HG02970 (cell line): ENCODE measurements around the gene SOX18.

Experiments used
- ATAC-seq: cut with Tn5 transposase; IDR thresholded peaks from one replicate; pipeline ENCODE4 v1.9.1; 2021; ENCODE audit warnings: mild to moderate bottlenecking, moderate library complexity, moderate number of reproducible peaks; ENCODE audit not compliant: unreplicated experiment, low FRiP score

Gene SOX18

DNA sequence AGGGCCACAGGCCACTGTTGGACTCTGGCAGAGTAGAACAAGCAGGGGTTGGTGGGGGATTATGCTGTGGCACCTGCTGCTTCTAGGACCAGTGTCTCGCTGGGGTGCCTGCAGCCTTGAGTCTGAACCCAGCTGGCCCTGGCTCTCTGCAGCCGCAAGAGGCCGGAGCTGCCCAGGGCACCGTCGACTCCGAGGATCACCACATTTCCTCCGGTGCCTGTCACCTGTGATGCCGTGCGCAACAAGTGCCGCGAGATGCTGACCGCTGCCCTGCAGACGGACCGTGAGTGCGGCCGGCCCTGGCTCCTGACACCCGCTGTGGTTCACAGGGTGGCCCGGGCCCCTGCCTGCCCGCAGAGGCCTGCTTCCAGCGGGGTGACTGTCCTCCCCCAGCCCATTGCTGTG, 19.8 kb upstream of the SOX18 start:
- no peak for ATAC-seq

- no peak for ATAC-seq
Measured at GRCh38 chr20:64068386-64069208, 19.2 kb upstream of the SOX18 start.

- ATAC-seq = no peak
Measured at GRCh38 chr20:64067733-64068307, 18.4 kb upstream of the SOX18 start.

DNA sequence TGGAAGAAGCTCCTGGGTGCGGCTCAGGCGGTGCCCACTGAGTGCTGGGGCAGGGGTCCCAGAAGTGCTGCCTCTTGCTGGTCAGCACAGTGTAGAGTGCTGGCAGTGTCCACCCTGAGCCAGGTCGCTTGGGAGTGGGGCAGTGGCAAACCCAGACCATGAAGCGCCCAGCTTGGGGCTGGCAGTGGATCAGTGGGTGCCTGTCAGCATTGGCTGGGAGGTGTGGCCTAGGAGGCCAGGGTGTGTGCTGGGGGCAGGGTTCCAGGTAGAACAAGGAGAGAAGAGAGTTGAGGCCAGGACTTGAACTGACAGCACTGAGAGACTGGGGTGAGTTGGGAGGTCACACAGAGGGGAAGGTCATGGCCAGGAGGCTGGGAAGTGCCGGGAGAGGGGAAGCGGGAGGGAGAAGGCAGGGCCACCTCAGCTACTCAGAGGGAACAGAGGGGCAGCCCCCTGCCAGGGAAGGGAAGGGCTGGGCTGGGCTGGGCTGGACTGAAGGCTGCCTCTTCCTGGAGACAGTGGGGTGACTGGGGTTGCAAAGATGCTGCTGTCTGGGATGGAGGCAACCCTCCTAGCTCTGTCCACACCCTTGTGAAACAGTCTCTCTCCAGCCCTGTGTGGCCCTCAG, 17.7 kb upstream of the SOX18 start:
- ATAC-seq = no peak

GRCh38 chr20:64065974-64066343, 16.5 kb upstream of the SOX18 start:
- no peak for ATAC-seq

DNA sequence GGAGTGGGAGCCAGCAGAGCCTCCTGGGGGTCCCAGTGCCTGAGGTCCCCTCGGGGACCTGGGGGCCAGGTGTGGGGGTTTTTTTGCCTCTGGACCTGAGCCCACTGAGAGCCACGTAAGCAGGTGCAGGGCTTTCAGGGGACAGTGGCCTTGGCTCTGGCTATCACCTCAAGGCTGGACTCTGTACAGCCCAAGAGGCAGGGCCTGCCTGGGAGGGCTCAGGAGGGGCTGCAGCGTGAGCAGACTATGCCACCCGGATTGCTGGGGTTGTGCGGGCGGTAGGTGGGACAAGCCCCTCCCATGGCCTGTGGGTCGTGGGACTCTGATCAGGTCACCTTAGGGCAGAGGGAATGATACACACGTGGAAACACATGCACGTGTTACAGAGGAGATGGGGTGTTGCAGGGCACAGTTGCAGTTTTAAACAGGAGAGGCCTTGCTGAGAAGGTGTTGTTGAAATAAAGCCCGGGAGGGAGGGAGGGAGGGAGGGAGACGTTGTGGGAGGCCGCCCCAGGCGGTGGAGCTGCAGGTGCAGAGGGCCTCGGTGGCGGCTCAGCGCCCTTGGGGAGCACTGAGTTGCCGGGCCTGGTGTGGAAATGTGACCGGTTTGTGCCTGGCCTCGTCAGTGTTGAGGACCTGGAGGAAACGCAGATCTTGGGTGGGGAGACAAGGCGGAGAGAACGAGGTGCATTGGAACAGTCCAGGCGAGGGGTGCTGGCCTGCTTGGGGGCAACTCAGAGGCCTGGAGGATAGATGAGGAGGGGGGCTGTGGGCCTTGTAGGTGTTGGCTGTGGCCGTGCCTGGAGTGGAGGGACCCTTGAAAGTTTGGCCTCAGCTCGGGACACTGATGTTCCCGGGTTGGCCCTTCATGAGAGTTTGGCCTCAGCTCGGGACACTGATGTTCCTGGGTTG, 15.9 kb upstream of the SOX18 start:
- ATAC-seq = no peak

DNA sequence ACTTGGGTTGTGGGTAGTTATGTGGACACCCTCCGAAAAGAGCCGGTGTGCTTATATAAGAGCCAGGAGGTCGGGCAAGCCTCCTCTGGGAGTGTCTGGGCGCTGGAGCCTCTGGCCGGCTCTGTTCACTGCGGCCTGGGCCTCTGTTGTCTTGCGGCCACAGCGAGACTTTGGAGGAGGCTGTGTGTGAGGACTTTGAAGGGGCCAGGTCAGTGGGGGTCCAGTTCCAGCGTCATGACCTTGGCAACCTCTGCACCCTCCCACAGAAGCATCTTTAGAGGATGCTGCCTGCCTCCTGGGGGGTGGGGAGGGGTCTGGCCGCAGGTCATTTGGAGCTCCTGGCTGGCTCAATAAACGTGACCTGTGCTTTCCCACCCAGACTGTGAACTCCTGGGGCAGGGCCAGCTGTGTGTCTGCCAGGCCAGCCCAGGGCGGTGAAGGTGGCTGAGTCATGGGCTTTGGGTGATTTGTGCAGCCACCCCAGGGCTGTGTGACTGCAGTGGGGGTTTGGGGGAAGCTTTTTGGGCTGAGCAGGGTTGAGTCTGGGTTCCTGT, 14.8 kb upstream of the SOX18 start:
- no peak for ATAC-seq

GRCh38 chr20:64063389-64064144, 14.1 kb upstream of the SOX18 start:
- ATAC-seq = peak; percentile 7

- ATAC-seq = peak; percentile 90
Measured at GRCh38 chr20:64062596-64063388, 13.4 kb upstream of the SOX18 start, which contains the start of gene TCEA2. Gene TCEA2 (plus strand): TSS chr20:64063198. CDS start chr20:64063313, 115 bp downstream.

GRCh38 chr20:64062276-64062595, 12.8 kb upstream of the SOX18 start:
- no peak for ATAC-seq

GRCh38 chr20:64058536-64058935, 9.1 kb upstream of the SOX18 start:
- no peak for ATAC-seq

DNA sequence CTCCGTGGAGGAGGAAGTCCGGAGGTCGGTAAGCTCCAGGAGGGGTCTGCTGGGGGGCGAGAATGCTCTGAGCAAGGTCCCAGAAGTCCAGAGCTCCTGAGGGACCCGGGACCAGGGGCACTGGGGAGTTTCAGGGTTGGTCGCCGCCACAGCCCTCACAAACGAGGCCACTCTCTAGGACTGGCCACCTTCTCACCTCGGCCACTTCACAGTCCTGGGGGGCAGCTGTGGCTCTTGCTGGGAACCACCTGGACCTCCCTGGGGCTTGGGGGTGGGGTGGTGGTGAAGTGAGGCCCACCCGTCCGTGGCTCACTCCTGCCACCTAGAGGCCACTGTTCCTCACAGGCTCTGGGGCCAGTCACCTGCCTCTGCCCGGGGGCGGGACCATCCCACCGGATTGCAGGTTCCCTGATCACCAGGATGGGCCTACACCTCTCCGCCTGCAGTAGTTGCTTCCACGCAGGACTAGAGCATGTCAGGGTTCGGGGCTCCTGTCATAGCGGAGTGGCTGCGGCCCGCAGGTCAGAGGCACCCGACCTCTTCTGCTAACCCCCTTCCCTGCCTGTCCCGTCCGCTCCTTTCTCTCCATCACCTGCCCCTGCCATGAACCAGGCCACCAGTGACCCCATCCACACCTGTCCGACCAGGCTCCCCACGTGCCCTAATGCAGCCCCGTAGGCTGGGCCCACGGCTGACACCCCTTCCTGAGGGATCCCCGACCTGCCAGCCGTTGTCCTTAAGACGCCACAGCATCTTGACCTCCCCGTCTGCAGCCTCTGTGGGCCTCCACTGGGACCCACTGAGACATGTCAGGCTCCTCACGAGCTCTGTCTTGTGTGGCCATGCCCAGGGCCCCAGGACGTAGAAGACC, 8.4 kb upstream of the SOX18 start:
- no peak for ATAC-seq

GRCh38 chr20:64056889-64057627, 7.6 kb upstream of the SOX18 start:
- no peak for ATAC-seq

GRCh38 chr20:64056639-64056888, 7.1 kb upstream of the SOX18 start:
- ATAC-seq = no peak

DNA sequence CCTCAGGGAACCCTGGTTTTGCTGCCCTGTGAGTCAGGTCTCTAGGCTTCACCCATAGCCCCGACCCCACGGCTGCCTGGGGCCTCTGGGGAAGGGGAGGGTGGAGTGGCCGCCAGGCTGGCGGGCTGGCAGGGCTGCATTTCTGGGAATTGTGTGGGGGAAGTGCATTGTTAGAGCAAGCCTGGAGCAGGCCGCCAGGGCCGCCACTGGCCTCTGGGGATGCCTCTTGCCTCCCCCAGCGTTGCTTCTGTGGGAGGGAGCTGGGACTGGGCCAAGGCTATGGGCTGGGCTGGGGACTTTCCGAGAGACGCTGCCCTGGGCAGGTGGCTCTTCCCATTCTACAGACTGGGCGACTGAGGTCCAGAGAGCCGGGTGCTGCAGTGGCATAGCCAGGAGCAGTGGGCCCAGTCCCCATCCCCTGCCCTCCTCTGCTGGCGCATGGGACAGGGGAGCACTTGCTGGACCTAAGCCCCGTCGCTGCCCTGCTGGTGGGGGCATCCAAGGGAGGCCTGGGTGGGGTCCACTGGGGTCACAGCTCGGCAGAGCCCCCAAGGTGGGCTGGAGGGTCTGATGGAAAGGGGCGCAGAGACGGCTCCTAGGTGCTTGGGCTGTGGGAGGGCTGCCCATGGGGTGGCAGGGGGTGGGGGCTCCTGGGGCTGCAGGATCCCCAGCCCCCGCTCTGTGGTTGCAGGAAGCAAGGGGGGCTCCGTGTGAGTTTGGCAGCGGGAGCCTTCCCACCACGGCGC, 6.6 kb upstream of the SOX18 start:
- ATAC-seq = no peak

DNA sequence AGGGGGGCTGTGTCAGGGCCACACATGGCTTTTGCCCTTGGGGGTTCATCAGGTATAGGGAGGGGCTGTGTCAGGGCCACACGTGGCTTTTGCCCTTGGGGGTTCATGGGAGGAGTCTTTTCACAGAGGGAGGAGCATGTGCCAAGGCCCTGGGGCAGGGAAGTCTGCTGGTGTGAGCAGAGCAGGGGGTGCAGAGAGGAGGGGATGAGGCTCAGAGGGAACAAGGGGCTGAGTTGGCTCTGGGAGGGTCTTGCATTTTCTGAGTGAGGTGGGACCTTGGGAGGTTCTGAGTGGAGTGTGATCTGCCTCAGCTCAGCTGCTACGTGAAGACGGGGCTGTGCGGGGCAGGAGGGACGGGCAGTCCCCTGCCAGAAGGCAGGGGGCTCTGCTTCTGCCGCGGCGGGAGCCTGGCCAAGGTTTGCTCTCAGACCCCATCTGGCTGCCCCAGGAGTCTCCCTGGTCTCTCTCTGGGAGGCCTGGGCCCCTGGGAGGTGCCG, 6.0 kb upstream of the SOX18 start:
- no peak for ATAC-seq
